WTC11 (cell line): ENCODE measurements around the gene DLL4. TPM values are rescaled to one million over a fixed set of nuclear protein-coding genes. Genes with fewer than 3 reads are reported as not detected.
A peak's percentile ranks its signal among the peaks of the same experiment; 100 is the strongest.

Experiments
- ATAC-seq: fragments of 200-7000 bp; cut with Tn5 transposase; 2 replicates; pipeline ENCODE4 v1.10.0; 2021; ENCODE audit warnings: mild to moderate bottlenecking, moderate library complexity
- CTCF ChIA-PET: fragments of 300-600 bp; sonication (Branson Sonifier 250); formaldehyde crosslinking; loops from one replicate; lab custom pipeline; 2021; ENCODE audit warnings: antibody characterized with exemption; lab: Charles Lee
- POLR2A ChIA-PET: fragments of 350-600 bp; sonication (Branson Sonifier 250); formaldehyde crosslinking; loops from one replicate; lab custom pipeline; 2021; ENCODE audit warnings: antibody characterized with exemption; lab: Charles Lee
- DNase-seq: peaks from one replicate; pipeline ENCODE4 v3.0.0; 2021; ENCODE audit warnings: low spot score
- H3K27ac Mint-ChIP-seq: 2 replicates; pipeline ENCODE4 v1.8.0; 2021; ENCODE audit warnings: mixed read lengths
- H3K27me3 Mint-ChIP-seq: 2 replicates; pipeline ENCODE4 v1.8.0; 2021; ENCODE audit warnings: low read depth, mild to moderate bottlenecking, moderate library complexity, mixed read lengths
- H3K36me3 Mint-ChIP-seq: 2 replicates; pipeline ENCODE4 v1.8.0; 2021; ENCODE audit warnings: mixed read lengths
- H3K4me1 Mint-ChIP-seq: 2 replicates; pipeline ENCODE4 v1.8.0; 2022; ENCODE audit warnings: mixed read lengths
- H3K4me3 Mint-ChIP-seq: 2 replicates; pipeline ENCODE4 v1.8.0; 2021; ENCODE audit warnings: mild to moderate bottlenecking, moderate library complexity, mixed read lengths
- H3K9me3 Mint-ChIP-seq: 2 replicates; pipeline ENCODE4 v1.8.0; 2021; ENCODE audit warnings: mixed read lengths
- CREB1 ChIP-seq: sonication (generic); formaldehyde crosslinking; IDR thresholded peaks from 2 replicates; pipeline ENCODE4 v1.8.0; 2023; ENCODE audit warnings: mild to moderate bottlenecking, missing genetic modification reagents
- FOXK1 ChIP-seq: sonication (generic); formaldehyde crosslinking; IDR thresholded peaks from 2 replicates; pipeline ENCODE4 v1.8.0; 2022; ENCODE audit warnings: mild to moderate bottlenecking, moderate library complexity, missing genetic modification reagents
- KAT7 ChIP-seq: sonication (generic); formaldehyde crosslinking; IDR thresholded peaks from 2 replicates; pipeline ENCODE4 v1.8.1; 2023; ENCODE audit warnings: missing genetic modification reagents, mild to moderate bottlenecking, borderline replicate concordance
- NR2C2 ChIP-seq: sonication (generic); formaldehyde crosslinking; IDR thresholded peaks from 2 replicates; pipeline ENCODE4 v1.8.0; 2022; ENCODE audit warnings: mild to moderate bottlenecking, missing genetic modification reagents
- NR3C1 ChIP-seq: sonication (generic); formaldehyde crosslinking; conservative IDR thresholded peaks from 2 replicates; pipeline ENCODE4 v1.8.1; 2023; ENCODE audit warnings: low read depth, mild to moderate bottlenecking, missing genetic modification reagents
- PRRX2 ChIP-seq: fragments of 250-450 bp; sonication (Bioruptor Pico); IDR thresholded peaks from 2 replicates; pipeline ENCODE4 v1.8.0; 2021; ENCODE audit warnings: mild to moderate bottlenecking
- SMAD3 ChIP-seq: sonication (generic); formaldehyde crosslinking; IDR thresholded peaks from 2 replicates; pipeline ENCODE4 v1.8.0; 2022; ENCODE audit warnings: missing genetic modification reagents, mild to moderate bottlenecking, borderline replicate concordance
- TCF7 ChIP-seq: sonication (generic); formaldehyde crosslinking; IDR thresholded peaks from 2 replicates; pipeline ENCODE4 v1.8.0; 2022; ENCODE audit warnings: mild to moderate bottlenecking, low read depth, missing genetic modification reagents, moderate library complexity
- TEAD4 ChIP-seq: sonication (generic); formaldehyde crosslinking; IDR thresholded peaks from 2 replicates; pipeline ENCODE4 v1.8.0; 2022; ENCODE audit warnings: mild to moderate bottlenecking, missing genetic modification reagents
- ZNF263 ChIP-seq: sonication (generic); formaldehyde crosslinking; IDR thresholded peaks from 2 replicates; pipeline ENCODE4 v1.8.1; 2022; ENCODE audit warnings: low read depth, mild to moderate bottlenecking, moderate library complexity, missing genetic modification reagents
- ZNF671 ChIP-seq: fragments of 250-450 bp; sonication (Bioruptor Pico); IDR thresholded peaks from 2 replicates; pipeline ENCODE4 v1.8.0; 2021; ENCODE audit warnings: mild to moderate bottlenecking
- total RNA-seq: library from RNA; stranded (reverse); gene quantifications from 3 replicates; pipeline ENCODE4 v1.2.3, GENCODE V29; 2021
- TF ChIP-seq, protein P1 (sequence below): sonication (generic); formaldehyde crosslinking; IDR thresholded peaks from 2 replicates; pipeline ENCODE4 v1.8.1; 2023; ENCODE audit warnings: mild to moderate bottlenecking, missing genetic modification reagents
- TF ChIP-seq, protein P2 (sequence below): sonication (generic); formaldehyde crosslinking; IDR thresholded peaks from 2 replicates; pipeline ENCODE4 v1.8.1; 2022; ENCODE audit warnings: mild to moderate bottlenecking, missing genetic modification reagents, moderate library complexity, borderline replicate concordance
- TF ChIP-seq, protein P3 (sequence below): sonication (generic); formaldehyde crosslinking; IDR thresholded peaks from 2 replicates; pipeline ENCODE4 v1.8.0; 2022; ENCODE audit warnings: mild to moderate bottlenecking, missing genetic modification reagents
- TF ChIP-seq, protein P4 (sequence below): sonication (generic); formaldehyde crosslinking; IDR thresholded peaks from 2 replicates; pipeline ENCODE4 v1.8.1; 2023; ENCODE audit warnings: mild to moderate bottlenecking, moderate library complexity, missing genetic modification reagents
- TF ChIP-seq, protein P5 (sequence below): sonication (generic); formaldehyde crosslinking; conservative IDR thresholded peaks from 2 replicates; pipeline ENCODE4 v1.8.1; 2023; ENCODE audit warnings: mild to moderate bottlenecking, low read depth, missing genetic modification reagents, moderate library complexity
- TF ChIP-seq, protein P6 (sequence below): sonication (generic); formaldehyde crosslinking; conservative IDR thresholded peaks from 2 replicates; pipeline ENCODE4 v1.8.1; 2022; ENCODE audit warnings: mild to moderate bottlenecking, missing genetic modification reagents
- TF ChIP-seq, protein P7 (sequence below): sonication (generic); formaldehyde crosslinking; IDR thresholded peaks from 2 replicates; pipeline ENCODE4 v1.8.0; 2023; ENCODE audit warnings: missing genetic modification reagents, mild to moderate bottlenecking, borderline replicate concordance

DLL4 gene
- total RNA-seq, 1 experiment from 2014 or later = 0.94 TPM

DNA sequence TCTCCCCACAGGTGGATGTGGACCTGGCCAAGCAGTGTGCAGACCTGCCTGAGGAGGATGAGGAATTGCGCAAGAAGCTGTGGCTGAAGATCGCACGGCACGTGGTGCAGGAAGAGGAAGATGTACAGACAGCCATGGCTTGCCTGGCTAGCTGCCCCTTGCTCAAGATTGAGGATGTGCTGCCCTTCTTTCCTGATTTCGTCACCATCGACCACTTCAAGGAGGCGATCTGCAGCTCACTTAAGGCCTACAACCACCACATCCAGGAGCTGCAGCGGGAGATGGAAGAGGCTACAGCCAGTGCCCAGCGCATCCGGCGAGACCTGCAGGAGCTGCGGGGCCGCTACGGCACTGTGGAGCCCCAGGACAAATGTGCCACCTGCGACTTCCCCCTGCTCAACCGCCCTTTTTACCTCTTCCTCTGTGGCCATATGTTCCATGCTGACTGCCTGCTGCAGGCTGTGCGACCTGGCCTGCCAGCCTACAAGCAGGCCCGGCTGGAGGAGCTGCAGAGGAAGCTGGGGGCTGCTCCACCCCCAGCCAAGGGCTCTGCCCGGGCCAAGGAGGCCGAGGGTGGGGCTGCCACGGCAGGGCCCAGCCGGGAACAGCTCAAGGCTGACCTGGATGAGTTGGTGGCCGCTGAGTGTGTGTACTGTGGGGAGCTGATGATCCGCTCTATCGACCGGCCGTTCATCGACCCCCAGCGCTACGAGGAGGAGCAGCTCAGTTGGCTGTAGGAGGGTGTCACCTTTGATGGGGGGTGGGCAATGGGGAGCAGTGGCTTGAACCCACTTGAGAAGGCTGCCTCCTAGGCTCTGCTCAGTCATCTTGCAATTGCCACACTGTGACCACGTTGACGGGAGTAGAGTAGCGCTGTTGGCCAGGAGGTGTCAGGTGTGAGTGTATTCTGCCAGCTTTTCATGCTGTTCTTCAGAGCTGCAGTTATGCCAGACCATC is 26.3 kb upstream of the DLL4 start (continued):
- TF ChIP-seq KAT7 (CRISPR knock-in tag) = no peak
- TF ChIP-seq NR3C1 (CRISPR knock-in tag) = no peak
- TF ChIP-seq, protein P1, sequence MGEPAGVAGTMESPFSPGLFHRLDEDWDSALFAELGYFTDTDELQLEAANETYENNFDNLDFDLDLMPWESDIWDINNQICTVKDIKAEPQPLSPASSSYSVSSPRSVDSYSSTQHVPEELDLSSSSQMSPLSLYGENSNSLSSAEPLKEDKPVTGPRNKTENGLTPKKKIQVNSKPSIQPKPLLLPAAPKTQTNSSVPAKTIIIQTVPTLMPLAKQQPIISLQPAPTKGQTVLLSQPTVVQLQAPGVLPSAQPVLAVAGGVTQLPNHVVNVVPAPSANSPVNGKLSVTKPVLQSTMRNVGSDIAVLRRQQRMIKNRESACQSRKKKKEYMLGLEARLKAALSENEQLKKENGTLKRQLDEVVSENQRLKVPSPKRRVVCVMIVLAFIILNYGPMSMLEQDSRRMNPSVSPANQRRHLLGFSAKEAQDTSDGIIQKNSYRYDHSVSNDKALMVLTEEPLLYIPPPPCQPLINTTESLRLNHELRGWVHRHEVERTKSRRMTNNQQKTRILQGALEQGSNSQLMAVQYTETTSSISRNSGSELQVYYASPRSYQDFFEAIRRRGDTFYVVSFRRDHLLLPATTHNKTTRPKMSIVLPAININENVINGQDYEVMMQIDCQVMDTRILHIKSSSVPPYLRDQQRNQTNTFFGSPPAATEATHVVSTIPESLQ = no peak
- TF ChIP-seq, protein P2, sequence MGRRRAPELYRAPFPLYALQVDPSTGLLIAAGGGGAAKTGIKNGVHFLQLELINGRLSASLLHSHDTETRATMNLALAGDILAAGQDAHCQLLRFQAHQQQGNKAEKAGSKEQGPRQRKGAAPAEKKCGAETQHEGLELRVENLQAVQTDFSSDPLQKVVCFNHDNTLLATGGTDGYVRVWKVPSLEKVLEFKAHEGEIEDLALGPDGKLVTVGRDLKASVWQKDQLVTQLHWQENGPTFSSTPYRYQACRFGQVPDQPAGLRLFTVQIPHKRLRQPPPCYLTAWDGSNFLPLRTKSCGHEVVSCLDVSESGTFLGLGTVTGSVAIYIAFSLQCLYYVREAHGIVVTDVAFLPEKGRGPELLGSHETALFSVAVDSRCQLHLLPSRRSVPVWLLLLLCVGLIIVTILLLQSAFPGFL (CRISPR knock-in tag) = no peak
- no peak for TF ChIP-seq ZNF263 (CRISPR knock-in tag)
- TF ChIP-seq, protein P3, sequence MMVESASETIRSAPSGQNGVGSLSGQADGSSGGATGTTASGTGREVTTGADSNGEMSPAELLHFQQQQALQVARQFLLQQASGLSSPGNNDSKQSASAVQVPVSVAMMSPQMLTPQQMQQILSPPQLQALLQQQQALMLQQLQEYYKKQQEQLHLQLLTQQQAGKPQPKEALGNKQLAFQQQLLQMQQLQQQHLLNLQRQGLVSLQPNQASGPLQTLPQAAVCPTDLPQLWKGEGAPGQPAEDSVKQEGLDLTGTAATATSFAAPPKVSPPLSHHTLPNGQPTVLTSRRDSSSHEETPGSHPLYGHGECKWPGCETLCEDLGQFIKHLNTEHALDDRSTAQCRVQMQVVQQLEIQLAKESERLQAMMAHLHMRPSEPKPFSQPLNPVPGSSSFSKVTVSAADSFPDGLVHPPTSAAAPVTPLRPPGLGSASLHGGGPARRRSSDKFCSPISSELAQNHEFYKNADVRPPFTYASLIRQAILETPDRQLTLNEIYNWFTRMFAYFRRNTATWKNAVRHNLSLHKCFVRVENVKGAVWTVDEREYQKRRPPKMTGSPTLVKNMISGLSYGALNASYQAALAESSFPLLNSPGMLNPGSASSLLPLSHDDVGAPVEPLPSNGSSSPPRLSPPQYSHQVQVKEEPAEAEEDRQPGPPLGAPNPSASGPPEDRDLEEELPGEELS (CRISPR knock-in tag) = no peak

DNA sequence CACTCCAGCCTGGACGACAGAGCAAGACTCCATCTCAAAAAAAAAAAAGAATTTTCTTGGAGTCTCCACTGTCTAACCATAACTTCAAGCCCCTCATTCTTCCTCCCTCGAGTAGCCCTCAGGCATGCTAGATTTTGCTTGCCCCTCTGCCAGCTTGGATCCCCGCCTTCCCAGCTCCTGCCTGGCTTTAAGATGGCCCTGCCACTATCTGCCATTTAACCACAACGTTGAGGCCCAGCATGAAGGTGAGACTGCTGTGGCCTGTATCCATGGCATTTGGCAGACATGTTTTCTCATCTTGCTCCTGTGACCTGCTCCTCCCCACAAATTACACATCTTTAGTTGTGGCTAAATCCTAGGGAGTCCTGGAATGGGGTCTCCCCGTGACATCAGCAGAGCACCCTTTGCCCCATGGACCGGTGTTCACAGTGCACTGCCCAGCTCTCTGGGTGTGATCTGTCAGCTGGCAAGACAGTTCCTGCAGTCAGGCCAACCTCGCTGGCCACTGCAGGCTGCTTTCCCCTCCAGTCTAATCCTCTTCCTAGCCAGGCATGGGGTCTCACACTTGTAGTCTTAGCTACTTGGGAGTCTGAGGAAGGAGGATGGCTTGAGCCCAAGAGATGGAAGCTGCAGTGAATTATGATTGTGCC is 24.5 kb upstream of the DLL4 start:
- ATAC-seq = no peak
- Mint-ChIP-seq H3K4me1 (peaks cover 3% of the 10 kb centered on the region; the same call in 1 of the 2 replicates), H3K27ac (0 out of 2 replicates have a peak overlapping the region, but pooled peaks have one; percentile 27), H3K9me3 (no peaks in the 10 kb centered on the region), H3K4me3 (no peak overlapping the region), H3K27me3 (no peaks in the 10 kb centered on the region), H3K36me3 (peaks cover 23% of the 10 kb centered on the region)
- ChIA-PET CTCF (interaction anchor here (0.6 to 7.8 kb wide), 41 partner anchors 8 to 1163 kb away, joined by 3 to 101 read pairs (median 5); partner anchors contain the start of genes CHAC1, DLL4, NUSAP1 and OIP5), POLR2A (interaction anchor here (0.6 to 1.0 kb wide), 3 partner anchors 37 to 140 kb away, joined by 3 to 4 read pairs (median 3); no protein-coding TSS in a partner anchor)
- no peak for DNase-seq
- TF ChIP-seq ZNF263 (CRISPR knock-in tag) (no peak), FOXK1 (CRISPR knock-in tag) (no peak), PRRX2 (no peak), TCF7 (no peak), SMAD3 (CRISPR knock-in tag) (no peak), CREB1 (CRISPR knock-in tag) (no peak), NR3C1 (CRISPR knock-in tag) (no peak), TEAD4 (no peak), ZNF671 (CRISPR knock-in tag) (no peak), NR2C2 (CRISPR knock-in tag) (no peak)
- TF ChIP-seq, protein P4, sequence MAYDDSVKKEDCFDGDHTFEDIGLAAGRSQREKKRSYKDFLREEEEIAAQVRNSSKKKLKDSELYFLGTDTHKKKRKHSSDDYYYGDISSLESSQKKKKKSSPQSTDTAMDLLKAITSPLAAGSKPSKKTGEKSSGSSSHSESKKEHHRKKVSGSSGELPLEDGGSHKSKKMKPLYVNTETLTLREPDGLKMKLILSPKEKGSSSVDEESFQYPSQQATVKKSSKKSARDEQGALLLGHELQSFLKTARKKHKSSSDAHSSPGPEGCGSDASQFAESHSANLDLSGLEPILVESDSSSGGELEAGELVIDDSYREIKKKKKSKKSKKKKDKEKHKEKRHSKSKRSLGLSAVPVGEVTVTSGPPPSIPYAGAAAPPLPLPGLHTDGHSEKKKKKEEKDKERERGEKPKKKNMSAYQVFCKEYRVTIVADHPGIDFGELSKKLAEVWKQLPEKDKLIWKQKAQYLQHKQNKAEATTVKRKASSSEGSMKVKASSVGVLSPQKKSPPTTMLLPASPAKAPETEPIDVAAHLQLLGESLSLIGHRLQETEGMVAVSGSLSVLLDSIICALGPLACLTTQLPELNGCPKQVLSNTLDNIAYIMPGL (CRISPR knock-in tag) = no peak
- TF ChIP-seq, protein P5, sequence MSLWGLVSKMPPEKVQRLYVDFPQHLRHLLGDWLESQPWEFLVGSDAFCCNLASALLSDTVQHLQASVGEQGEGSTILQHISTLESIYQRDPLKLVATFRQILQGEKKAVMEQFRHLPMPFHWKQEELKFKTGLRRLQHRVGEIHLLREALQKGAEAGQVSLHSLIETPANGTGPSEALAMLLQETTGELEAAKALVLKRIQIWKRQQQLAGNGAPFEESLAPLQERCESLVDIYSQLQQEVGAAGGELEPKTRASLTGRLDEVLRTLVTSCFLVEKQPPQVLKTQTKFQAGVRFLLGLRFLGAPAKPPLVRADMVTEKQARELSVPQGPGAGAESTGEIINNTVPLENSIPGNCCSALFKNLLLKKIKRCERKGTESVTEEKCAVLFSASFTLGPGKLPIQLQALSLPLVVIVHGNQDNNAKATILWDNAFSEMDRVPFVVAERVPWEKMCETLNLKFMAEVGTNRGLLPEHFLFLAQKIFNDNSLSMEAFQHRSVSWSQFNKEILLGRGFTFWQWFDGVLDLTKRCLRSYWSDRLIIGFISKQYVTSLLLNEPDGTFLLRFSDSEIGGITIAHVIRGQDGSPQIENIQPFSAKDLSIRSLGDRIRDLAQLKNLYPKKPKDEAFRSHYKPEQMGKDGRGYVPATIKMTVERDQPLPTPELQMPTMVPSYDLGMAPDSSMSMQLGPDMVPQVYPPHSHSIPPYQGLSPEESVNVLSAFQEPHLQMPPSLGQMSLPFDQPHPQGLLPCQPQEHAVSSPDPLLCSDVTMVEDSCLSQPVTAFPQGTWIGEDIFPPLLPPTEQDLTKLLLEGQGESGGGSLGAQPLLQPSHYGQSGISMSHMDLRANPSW (CRISPR knock-in tag) = no peak
- TF ChIP-seq, protein P6, sequence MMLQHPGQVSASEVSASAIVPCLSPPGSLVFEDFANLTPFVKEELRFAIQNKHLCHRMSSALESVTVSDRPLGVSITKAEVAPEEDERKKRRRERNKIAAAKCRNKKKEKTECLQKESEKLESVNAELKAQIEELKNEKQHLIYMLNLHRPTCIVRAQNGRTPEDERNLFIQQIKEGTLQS = no peak
- TF ChIP-seq, protein P7, sequence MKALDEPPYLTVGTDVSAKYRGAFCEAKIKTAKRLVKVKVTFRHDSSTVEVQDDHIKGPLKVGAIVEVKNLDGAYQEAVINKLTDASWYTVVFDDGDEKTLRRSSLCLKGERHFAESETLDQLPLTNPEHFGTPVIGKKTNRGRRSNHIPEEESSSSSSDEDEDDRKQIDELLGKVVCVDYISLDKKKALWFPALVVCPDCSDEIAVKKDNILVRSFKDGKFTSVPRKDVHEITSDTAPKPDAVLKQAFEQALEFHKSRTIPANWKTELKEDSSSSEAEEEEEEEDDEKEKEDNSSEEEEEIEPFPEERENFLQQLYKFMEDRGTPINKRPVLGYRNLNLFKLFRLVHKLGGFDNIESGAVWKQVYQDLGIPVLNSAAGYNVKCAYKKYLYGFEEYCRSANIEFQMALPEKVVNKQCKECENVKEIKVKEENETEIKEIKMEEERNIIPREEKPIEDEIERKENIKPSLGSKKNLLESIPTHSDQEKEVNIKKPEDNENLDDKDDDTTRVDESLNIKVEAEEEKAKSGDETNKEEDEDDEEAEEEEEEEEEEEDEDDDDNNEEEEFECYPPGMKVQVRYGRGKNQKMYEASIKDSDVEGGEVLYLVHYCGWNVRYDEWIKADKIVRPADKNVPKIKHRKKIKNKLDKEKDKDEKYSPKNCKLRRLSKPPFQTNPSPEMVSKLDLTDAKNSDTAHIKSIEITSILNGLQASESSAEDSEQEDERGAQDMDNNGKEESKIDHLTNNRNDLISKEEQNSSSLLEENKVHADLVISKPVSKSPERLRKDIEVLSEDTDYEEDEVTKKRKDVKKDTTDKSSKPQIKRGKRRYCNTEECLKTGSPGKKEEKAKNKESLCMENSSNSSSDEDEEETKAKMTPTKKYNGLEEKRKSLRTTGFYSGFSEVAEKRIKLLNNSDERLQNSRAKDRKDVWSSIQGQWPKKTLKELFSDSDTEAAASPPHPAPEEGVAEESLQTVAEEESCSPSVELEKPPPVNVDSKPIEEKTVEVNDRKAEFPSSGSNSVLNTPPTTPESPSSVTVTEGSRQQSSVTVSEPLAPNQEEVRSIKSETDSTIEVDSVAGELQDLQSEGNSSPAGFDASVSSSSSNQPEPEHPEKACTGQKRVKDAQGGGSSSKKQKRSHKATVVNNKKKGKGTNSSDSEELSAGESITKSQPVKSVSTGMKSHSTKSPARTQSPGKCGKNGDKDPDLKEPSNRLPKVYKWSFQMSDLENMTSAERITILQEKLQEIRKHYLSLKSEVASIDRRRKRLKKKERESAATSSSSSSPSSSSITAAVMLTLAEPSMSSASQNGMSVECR (CRISPR knock-in tag) = no peak
